Progenitor cell of endocrine pancreas (in vitro differentiated cells): ENCODE data around the gene FUT8. TPM values are rescaled to one million over a fixed set of nuclear protein-coding genes. Genes with fewer than 3 reads are reported as not detected.
A peak's percentile ranks its signal among the peaks of the same experiment; 100 is the strongest.

Experiments
- DNase-seq: peaks from one replicate; pipeline ENCODE4 v3.0.0; 2021; ENCODE audit warnings: low spot score; ENCODE audit not compliant: unreplicated experiment
- H3K27ac Mint-ChIP-seq: 2 replicates; pipeline ENCODE4 v1.8.0; 2021; ENCODE audit warnings: mild to moderate bottlenecking, moderate library complexity, mixed read lengths
- H3K27me3 Mint-ChIP-seq: 2 replicates; pipeline ENCODE4 v1.8.0; 2021; ENCODE audit warnings: mixed read lengths
- H3K36me3 Mint-ChIP-seq: 2 replicates; pipeline ENCODE4 v1.8.0; 2022; ENCODE audit warnings: mixed read lengths; ENCODE audit not compliant: insufficient read depth
- H3K4me1 Mint-ChIP-seq: 2 replicates; pipeline ENCODE4 v1.8.0; 2021; ENCODE audit warnings: low read depth, mixed read lengths
- H3K4me3 Mint-ChIP-seq: 2 replicates; pipeline ENCODE4 v1.8.0; 2021; ENCODE audit warnings: low read depth, mild to moderate bottlenecking, moderate library complexity, mixed read lengths
- H3K9me3 Mint-ChIP-seq: 2 replicates; pipeline ENCODE4 v1.8.0; 2021; ENCODE audit warnings: low read depth, mixed read lengths
- total RNA-seq: library from RNA; stranded (reverse); gene quantifications from 2 replicates; pipeline ENCODE4 v1.2.1, GENCODE V29; 2021
- TF ChIP-seq, protein P1 (sequence below): fragments of 200-600 bp; sonication (generic); IDR thresholded peaks from one replicate; pipeline ENCODE4 v1.5.0; 2021; ENCODE audit warnings: antibody characterized with exemption, mild to moderate bottlenecking; ENCODE audit not compliant: unreplicated experiment

Gene FUT8
- total RNA-seq, 1 donor from 2014 or later = 38.8 TPM

DNA sequence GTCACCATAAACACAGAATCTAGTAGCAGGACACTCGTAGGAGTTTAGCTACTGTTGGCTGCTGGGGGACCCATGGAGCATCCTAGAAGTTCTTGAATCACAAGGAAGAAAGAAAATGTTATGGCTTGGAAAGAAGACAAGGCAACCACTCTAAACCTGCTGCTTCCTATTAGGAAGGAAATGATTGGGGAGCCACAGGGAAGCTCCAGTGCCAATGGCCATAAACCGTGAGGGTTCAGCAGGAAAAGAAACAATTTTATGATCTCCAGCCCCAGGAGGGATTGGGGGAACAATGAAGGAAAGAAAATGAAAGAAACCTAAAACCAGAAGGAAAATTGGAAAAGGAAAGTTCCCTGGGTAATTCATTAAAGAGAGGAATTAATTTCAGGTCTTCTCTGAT lies 372.0 kb downstream of the FUT8 start:
- no peaks in the 10 kb centered on the region for H3K36me3 Mint-ChIP-seq
- H3K27ac Mint-ChIP-seq = no peak overlapping the region
- H3K27me3 Mint-ChIP-seq = peaks cover 41% of the 10 kb centered on the region

DNA sequence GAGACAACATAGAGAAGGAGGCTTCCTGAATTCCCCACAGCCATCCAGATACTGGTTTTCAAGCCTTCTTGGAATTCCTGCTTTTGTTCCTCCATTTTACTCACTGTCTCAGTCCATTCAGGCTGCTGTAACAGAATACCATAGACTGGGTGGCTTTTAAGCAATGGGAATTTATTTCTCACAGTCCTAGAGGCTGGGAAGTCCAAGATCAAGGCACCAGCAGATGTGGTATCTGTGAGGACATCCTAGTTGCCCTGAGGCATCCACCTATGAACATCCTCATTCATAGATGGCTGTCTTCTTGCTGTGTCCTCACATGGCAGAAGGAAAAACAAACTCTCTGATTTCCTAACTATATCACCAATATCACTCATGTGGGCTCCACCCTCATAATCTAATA lies 374.9 kb downstream of the FUT8 start:
- peaks cover 29% of the 10 kb centered on the region for H3K27me3 Mint-ChIP-seq
- no peaks in the 10 kb centered on the region for H3K36me3 Mint-ChIP-seq
- peaks cover 5% of the 10 kb centered on the region for H3K4me1 Mint-ChIP-seq
- H3K9me3 Mint-ChIP-seq = no peaks in the 10 kb centered on the region
- TF ChIP-seq, protein P1, sequence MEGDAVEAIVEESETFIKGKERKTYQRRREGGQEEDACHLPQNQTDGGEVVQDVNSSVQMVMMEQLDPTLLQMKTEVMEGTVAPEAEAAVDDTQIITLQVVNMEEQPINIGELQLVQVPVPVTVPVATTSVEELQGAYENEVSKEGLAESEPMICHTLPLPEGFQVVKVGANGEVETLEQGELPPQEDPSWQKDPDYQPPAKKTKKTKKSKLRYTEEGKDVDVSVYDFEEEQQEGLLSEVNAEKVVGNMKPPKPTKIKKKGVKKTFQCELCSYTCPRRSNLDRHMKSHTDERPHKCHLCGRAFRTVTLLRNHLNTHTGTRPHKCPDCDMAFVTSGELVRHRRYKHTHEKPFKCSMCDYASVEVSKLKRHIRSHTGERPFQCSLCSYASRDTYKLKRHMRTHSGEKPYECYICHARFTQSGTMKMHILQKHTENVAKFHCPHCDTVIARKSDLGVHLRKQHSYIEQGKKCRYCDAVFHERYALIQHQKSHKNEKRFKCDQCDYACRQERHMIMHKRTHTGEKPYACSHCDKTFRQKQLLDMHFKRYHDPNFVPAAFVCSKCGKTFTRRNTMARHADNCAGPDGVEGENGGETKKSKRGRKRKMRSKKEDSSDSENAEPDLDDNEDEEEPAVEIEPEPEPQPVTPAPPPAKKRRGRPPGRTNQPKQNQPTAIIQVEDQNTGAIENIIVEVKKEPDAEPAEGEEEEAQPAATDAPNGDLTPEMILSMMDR = no peak
- no peak for DNase-seq
- H3K27ac Mint-ChIP-seq = no peak overlapping the region
- H3K4me3 Mint-ChIP-seq = no peak overlapping the region

More for the DNA sequence above, 372.0 kb downstream of the FUT8 start:
- Mint-ChIP-seq H3K9me3 (no peaks in the 10 kb centered on the region), H3K4me1 (peaks cover 5% of the 10 kb centered on the region), H3K4me3 (no peak overlapping the region)
- TF ChIP-seq, protein P1 = no peak
- no peak for DNase-seq

DNA sequence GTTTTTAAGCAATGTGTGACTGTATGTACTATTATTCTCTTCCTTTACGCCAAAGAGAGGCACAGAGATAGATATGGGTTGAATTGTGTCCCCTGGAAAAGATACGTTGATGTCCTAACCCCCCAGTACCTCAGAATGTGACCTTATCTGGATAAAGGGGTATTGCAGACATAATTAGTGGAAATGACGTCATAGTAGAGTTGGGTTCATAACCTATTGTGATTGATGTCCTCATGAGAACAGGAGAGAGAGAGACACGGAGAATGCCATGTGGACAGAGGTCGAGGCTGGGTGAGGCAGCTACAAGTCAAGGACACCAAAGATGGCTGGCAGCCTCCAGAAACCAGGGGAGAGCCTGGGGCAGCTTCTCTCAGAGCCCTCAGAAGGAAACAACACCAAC lies 376.3 kb downstream of the FUT8 start:
- TF ChIP-seq, protein P1 = no peak
- Mint-ChIP-seq H3K27ac (no peak overlapping the region), H3K4me3 (no peak overlapping the region), H3K36me3 (no peaks in the 10 kb centered on the region), H3K27me3 (peaks cover 22% of the 10 kb centered on the region), H3K9me3 (no peaks in the 10 kb centered on the region), H3K4me1 (peaks cover 5% of the 10 kb centered on the region)
- DNase-seq = no peak

DNA sequence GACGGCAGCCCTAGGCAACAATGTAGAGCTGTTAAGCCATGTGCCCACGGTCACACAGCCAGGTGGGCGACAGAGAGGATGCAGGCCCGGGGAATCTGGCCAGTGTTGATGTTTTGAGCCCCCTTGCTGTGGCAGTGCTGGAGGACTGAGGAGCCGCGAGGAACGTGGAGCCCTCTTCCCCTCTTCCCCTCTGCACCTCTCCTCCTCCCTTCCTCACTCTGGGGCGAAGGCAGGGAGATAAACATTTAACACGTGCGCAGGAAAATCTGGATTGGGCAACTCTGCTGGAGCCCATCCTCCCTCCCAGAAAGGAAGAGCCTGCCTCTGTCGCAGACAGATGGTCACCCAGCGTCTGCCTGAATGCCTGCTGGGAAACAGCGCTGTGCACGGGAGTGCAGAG lies 376.8 kb downstream of the FUT8 start:
- Mint-ChIP-seq H3K27ac (no peak overlapping the region), H3K9me3 (no peaks in the 10 kb centered on the region), H3K27me3 (peaks cover 21% of the 10 kb centered on the region), H3K4me3 (no peak overlapping the region), H3K36me3 (no peaks in the 10 kb centered on the region), H3K4me1 (peaks cover 5% of the 10 kb centered on the region)
- DNase-seq = no peak
- TF ChIP-seq, protein P1 = no peak

DNA sequence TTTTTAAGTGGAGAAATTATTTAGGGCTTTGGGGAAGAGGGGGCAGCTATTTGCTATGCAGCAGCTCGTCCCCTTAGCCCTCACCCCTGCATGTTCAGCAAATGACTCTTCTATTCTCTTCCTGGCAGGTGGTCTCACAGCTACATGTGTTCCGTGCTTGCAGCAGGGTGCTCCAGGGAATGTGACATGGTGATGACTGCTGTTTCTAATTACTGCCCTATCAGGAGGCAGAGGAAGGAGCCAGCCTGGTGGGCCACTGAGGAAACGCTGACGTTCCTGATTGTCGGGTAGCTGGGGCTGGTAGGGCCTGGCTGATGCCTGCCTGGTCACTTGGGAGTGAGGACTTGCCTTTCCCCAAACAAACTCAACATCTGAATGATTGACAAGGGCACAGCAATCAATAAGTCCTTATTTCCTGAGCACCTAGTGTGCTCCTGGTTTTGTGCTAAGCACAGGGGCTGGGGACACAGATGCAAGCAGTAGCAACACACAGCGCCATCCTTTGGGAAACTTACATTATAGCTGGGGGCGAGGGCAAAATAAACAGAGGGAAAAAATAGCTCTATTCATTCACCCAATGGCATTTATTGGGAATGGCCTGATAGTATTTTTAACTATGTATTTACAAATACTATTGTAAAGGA lies 377.8 kb downstream of the FUT8 start:
- H3K27ac Mint-ChIP-seq = no peak overlapping the region
- peaks cover 5% of the 10 kb centered on the region for H3K4me1 Mint-ChIP-seq
- no peak for DNase-seq
- H3K27me3 Mint-ChIP-seq = peaks cover 13% of the 10 kb centered on the region
- H3K4me3 Mint-ChIP-seq = no peak overlapping the region
- no peaks in the 10 kb centered on the region for H3K36me3 Mint-ChIP-seq
- H3K9me3 Mint-ChIP-seq = no peaks in the 10 kb centered on the region
- TF ChIP-seq, protein P1 = peak; percentile 14
